Measurements from ENCODE around the gene SPATA20.

GRCh38 chr17:50549969-50550368 lies 3.0 kb downstream of the SPATA20 start:
- TF ChIP-seq SCRT2 (tag by site-specific recombination; IDR thresholded peaks at IDR 0.05) (no peak), YY1 (tag by site-specific recombination; IDR thresholded peaks at IDR 0.05) (no peak), ZNF830 (tag by site-specific recombination; IDR thresholded peaks at IDR 0.05; ENCODE audit: low read depth) (no peak), HOXA7 (CRISPR knock-in tag; IDR thresholded peaks at IDR 0.05; ENCODE audit: borderline replicate concordance) (no peak), PBX3 (CRISPR knock-in tag; IDR thresholded peaks at IDR 0.05) (no peak), BCL11A (tag by site-specific recombination; IDR thresholded peaks at IDR 0.05; ENCODE audit: low read depth) (no peak), REPIN1 (tag by site-specific recombination; IDR thresholded peaks at IDR 0.05; ENCODE audit: low read depth) (no peak), ZIC2 (tag by site-specific recombination; IDR thresholded peaks at IDR 0.05) (no peak), RBAK (tag by site-specific recombination; IDR thresholded peaks at IDR 0.05) (no peak), PRDM1 (tag by site-specific recombination; IDR thresholded peaks at IDR 0.05) (no peak), TCF7L2 (IDR thresholded peaks at IDR 0.05; ENCODE audit: borderline replicate concordance, low read depth, low read length) (no peak)
- TF ChIP-seq, protein P1, sequence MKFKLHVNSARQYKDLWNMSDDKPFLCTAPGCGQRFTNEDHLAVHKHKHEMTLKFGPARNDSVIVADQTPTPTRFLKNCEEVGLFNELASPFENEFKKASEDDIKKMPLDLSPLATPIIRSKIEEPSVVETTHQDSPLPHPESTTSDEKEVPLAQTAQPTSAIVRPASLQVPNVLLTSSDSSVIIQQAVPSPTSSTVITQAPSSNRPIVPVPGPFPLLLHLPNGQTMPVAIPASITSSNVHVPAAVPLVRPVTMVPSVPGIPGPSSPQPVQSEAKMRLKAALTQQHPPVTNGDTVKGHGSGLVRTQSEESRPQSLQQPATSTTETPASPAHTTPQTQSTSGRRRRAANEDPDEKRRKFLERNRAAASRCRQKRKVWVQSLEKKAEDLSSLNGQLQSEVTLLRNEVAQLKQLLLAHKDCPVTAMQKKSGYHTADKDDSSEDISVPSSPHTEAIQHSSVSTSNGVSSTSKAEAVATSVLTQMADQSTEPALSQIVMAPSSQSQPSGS (tag by site-specific recombination; IDR thresholded peaks at IDR 0.05; ENCODE audit: low read depth), result no peak
- TF ChIP-seq, protein P2, sequence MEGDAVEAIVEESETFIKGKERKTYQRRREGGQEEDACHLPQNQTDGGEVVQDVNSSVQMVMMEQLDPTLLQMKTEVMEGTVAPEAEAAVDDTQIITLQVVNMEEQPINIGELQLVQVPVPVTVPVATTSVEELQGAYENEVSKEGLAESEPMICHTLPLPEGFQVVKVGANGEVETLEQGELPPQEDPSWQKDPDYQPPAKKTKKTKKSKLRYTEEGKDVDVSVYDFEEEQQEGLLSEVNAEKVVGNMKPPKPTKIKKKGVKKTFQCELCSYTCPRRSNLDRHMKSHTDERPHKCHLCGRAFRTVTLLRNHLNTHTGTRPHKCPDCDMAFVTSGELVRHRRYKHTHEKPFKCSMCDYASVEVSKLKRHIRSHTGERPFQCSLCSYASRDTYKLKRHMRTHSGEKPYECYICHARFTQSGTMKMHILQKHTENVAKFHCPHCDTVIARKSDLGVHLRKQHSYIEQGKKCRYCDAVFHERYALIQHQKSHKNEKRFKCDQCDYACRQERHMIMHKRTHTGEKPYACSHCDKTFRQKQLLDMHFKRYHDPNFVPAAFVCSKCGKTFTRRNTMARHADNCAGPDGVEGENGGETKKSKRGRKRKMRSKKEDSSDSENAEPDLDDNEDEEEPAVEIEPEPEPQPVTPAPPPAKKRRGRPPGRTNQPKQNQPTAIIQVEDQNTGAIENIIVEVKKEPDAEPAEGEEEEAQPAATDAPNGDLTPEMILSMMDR (tag by site-specific recombination; IDR thresholded peaks at IDR 0.05), result no peak

All from HEK293 (cell line).